SK-N-MC (cell line): ENCODE measurements around the gene CAMSAP1.

Experiments used
- DNase-seq: peaks from one replicate; pipeline ENCODE4 v3.0.0-alpha.2; 2011; ENCODE audit warnings: low read depth, low spot score
- H3K27ac ChIP-seq: fragments of 200-600 bp; sonication (generic); 2 replicates; pipeline ENCODE4 v1.5.1; 2016; ENCODE audit warnings: mixed run types
- H3K36me3 ChIP-seq: fragments of 200-600 bp; sonication (generic); 2 replicates; pipeline ENCODE4 v1.6.1; 2017; ENCODE audit warnings: antibody characterized with exemption, low read length, mixed read lengths; ENCODE audit not compliant: insufficient read depth
- H3K4me3 ChIP-seq: fragments of 200-600 bp; sonication (generic); 2 replicates; pipeline ENCODE4 v1.5.1; 2016
- H3K9ac ChIP-seq: fragments of 200-600 bp; sonication (generic); 2 replicates; pipeline ENCODE4 v1.8.0; 2017; ENCODE audit warnings: mixed run types, mixed read lengths; ENCODE audit not compliant: insufficient read length
- H3K9me3 ChIP-seq: fragments of 200-600 bp; sonication (generic); 2 replicates; pipeline ENCODE4 v1.6.1; 2017; ENCODE audit warnings: low read depth, mild to moderate bottlenecking, antibody characterized with exemption, low read length, moderate library complexity, mixed read lengths
- EZH2 ChIP-seq: fragments of 200-600 bp; sonication (generic); IDR thresholded peaks from one replicate; pipeline ENCODE4 v1.6.1; 2017; ENCODE audit warnings: antibody characterized with exemption
- FOXP2 ChIP-seq: optimal IDR thresholded peaks from 2 replicates; pipeline ENCODE3; 2011; ENCODE audit warnings: mild to moderate bottlenecking, moderate library complexity; ENCODE audit not compliant: insufficient read depth; ENCODE audit errors: extremely low read length, control extremely low read depth
- POLR2AphosphoS5 ChIP-seq: IDR thresholded peaks from 2 replicates; pipeline ENCODE4 v1.6.1; 2012; ENCODE audit warnings: mild to moderate bottlenecking, low read depth, low read length, borderline replicate concordance

Gene CAMSAP1

GRCh38 chr9:135793221-135794056 is 113.9 kb downstream of the CAMSAP1 start:
- TF ChIP-seq EZH2 (no peak), POLR2AphosphoS5 (no peak), FOXP2 (no peak)
- no peak overlapping the region for H3K9ac ChIP-seq
- H3K9me3 ChIP-seq, result no peaks in the 10 kb centered on the region
- H3K36me3 ChIP-seq, result no peaks in the 10 kb centered on the region
- DNase-seq, result no peak
- no peak overlapping the region for H3K27ac ChIP-seq
- H3K4me3 ChIP-seq, result no peak overlapping the region

DNA sequence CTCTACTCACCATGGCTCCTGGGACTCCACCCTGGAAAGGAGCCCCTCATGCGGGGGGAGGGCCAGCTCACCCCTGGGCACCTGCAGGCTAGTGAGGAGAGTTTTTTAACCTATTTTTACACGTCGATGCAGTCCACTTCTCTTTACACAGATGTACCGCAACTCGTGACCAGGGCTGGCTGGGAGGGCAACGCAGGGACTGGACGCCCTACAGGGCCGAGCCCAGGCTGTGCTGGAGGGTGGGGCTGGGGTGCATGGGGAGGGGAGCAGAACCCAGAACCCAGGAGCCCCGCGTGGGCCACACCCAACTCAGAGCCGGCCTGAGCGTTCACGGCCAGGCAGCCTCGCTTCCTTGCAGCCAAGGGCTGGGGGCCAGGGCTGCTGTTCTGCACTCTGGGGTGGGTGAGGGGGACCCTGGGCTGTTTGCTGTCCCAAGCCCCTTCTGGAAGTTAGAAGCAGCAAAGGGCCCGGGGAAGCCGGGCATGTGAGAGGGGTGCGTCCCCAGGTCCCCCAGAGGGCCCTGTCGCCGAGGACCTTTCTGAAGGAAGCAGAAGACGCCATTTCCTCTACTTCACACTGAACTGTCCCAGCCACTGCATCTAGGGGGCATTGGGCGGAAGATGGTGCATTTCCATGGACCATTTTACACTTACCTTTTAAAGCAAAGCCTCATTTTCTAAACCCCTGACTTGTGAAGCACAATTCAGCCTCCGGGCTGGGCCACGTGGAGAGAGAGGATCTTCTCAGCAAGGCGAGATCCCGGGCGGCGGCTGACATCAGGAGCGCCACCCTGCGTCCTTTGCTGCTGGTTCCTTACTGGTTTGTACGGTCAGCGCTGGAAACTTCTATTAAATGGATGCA is 114.8 kb downstream of the CAMSAP1 start:
- Histone ChIP-seq H3K36me3 (no peaks in the 10 kb centered on the region), H3K9me3 (no peaks in the 10 kb centered on the region), H3K9ac (no peak overlapping the region), H3K4me3 (no peak overlapping the region), H3K27ac (no peak overlapping the region)
- TF ChIP-seq EZH2, result no peak
- no peak for TF ChIP-seq POLR2AphosphoS5
- no peak for TF ChIP-seq FOXP2
- DNase-seq, result no peak

- Histone ChIP-seq H3K36me3 (no peaks in the 10 kb centered on the region), H3K9me3 (no peaks in the 10 kb centered on the region), H3K4me3 (no peak overlapping the region), H3K27ac (no peak overlapping the region), H3K9ac (no peak overlapping the region)
- DNase-seq, result no peak
- no peak for TF ChIP-seq POLR2AphosphoS5
- no peak for TF ChIP-seq EZH2
- no peak for TF ChIP-seq FOXP2
Observed at GRCh38 chr9:135791431-135792267, 115.7 kb downstream of the CAMSAP1 start.

- Histone ChIP-seq H3K9me3 (no peaks in the 10 kb centered on the region), H3K4me3 (no peak overlapping the region), H3K9ac (no peak overlapping the region), H3K36me3 (no peaks in the 10 kb centered on the region), H3K27ac (no peak overlapping the region)
- TF ChIP-seq FOXP2 (no peak), POLR2AphosphoS5 (no peak), EZH2 (no peak)
- no peak for DNase-seq
Observed at GRCh38 chr9:135790850-135791249, 116.5 kb downstream of the CAMSAP1 start.

- Histone ChIP-seq H3K9me3 (no peaks in the 10 kb centered on the region), H3K27ac (no peak overlapping the region), H3K9ac (no peak overlapping the region), H3K4me3 (no peak overlapping the region), H3K36me3 (no peaks in the 10 kb centered on the region)
- DNase-seq, result no peak
- no peak for TF ChIP-seq FOXP2
- no peak for TF ChIP-seq POLR2AphosphoS5
- TF ChIP-seq EZH2, result no peak
Observed at GRCh38 chr9:135790356-135790755, 117.0 kb downstream of the CAMSAP1 start.

DNA sequence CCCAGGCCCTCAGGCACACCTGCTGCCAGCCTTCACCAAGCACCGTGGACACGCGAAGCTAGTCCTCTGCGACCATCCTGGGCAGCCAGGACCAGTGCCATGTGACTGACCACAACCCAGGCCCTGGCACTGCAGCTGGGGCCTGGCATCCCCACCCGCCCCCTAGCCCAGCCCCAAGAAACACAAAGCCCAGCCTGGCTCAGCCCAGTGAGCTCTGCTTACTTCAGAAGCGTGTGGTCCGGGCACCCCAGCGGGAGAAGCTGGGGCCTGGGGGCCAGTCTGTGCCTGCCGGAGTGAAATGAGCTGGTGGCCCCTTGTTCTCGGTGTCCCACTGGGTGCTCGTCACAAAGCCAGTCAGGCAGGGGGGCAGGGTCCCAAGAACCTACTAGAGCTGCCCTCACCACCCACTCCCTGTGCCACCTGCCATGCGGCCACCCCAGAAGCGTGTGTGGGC is 117.5 kb downstream of the CAMSAP1 start:
- Histone ChIP-seq H3K4me3 (no peak overlapping the region), H3K36me3 (no peaks in the 10 kb centered on the region), H3K9me3 (no peaks in the 10 kb centered on the region), H3K9ac (no peak overlapping the region), H3K27ac (no peak overlapping the region)
- no peak for DNase-seq
- no peak for TF ChIP-seq POLR2AphosphoS5
- TF ChIP-seq EZH2, result no peak
- TF ChIP-seq FOXP2, result no peak

GRCh38 chr9:135788576-135789300 is 118.6 kb downstream of the CAMSAP1 start:
- no peak for DNase-seq
- H3K9ac ChIP-seq, result no peak overlapping the region
- no peaks in the 10 kb centered on the region for H3K36me3 ChIP-seq
- TF ChIP-seq EZH2, result no peak
- no peak for TF ChIP-seq FOXP2
- no peak for TF ChIP-seq POLR2AphosphoS5
- no peaks in the 10 kb centered on the region for H3K9me3 ChIP-seq
- no peak overlapping the region for H3K4me3 ChIP-seq
- H3K27ac ChIP-seq, result no peak overlapping the region

GRCh38 chr9:135787776-135788575 is 119.4 kb downstream of the CAMSAP1 start:
- Histone ChIP-seq H3K36me3 (no peaks in the 10 kb centered on the region), H3K27ac (no peak overlapping the region), H3K4me3 (no peak overlapping the region), H3K9ac (no peak overlapping the region), H3K9me3 (no peaks in the 10 kb centered on the region)
- no peak for TF ChIP-seq POLR2AphosphoS5
- no peak for TF ChIP-seq EZH2
- TF ChIP-seq FOXP2, result no peak
- no peak for DNase-seq
